Peyer's patch (tissue), 4 donors: ENCODE results near the gene PRR4.
A peak's percentile ranks its signal among the peaks of the same experiment; 100 is the strongest.

ENCODE experiments used
- CTCF ChIP-seq, 6 experiments: fragments of 450-650 bp in 4 of 6; fragments of 200-600 bp in 2 of 6; sonication (generic) in 1 of 6; IDR thresholded peaks; one replicate each; pipeline ENCODE4 v1.5.1; 2017 to 2019; ENCODE audit warnings: antibody characterized with exemption in 6 of 6, mild to moderate bottlenecking in 3 of 6, moderate library complexity in 1 of 6
- POLR2A ChIP-seq, 2 donors: fragments of 450-650 bp; IDR thresholded peaks; one replicate each; pipeline ENCODE4 v1.5.1; 2017; ENCODE audit warnings: antibody characterized with exemption in 2 of 2, mild to moderate bottlenecking in 2 of 2, moderate library complexity in 2 of 2

GRCh38 chr12:10867381-10867780, 18.1 kb upstream of the PRR4 start:
- TF ChIP-seq CTCF (IDR thresholded peaks at IDR 0.05) = peak in 2 of 6 experiments; percentile 19 to 29
- TF ChIP-seq POLR2A (IDR thresholded peaks at IDR 0.05) = no peak
